GM12878 (cell line): Measurements from ENCODE around the gene EPHA10.

Experiments
- ATF3 ChIP-seq: IDR thresholded peaks from 2 replicates; pipeline ENCODE4 v1.6.1; 2011; ENCODE audit warnings: low read depth, mild to moderate bottlenecking, low read length, moderate library complexity, borderline replicate concordance; ENCODE audit errors: extremely low read depth
- CBX5 ChIP-seq: sonication (generic); IDR thresholded peaks from 2 replicates; pipeline ENCODE4 v1.6.1; 2016; ENCODE audit warnings: low read depth, moderate library complexity, mild to moderate bottlenecking, inconsistent platforms
- CHD4 ChIP-seq: fragments of 200-600 bp; sonication (generic); IDR thresholded peaks from 2 replicates; pipeline ENCODE4 v1.6.1; 2016; ENCODE audit warnings: mild to moderate bottlenecking
- CTCF ChIP-seq, 3 experiments: IDR thresholded peaks in 2 of 3; conservative IDR thresholded peaks in 1 of 3; 2 replicates each; pipeline ENCODE4 v1.5.1; 2011; ENCODE audit warnings: low read depth in 3 of 3, low read length in 3 of 3, mild to moderate bottlenecking in 3 of 3, control low read depth in 2 of 3, moderate library complexity in 2 of 3, inconsistent platforms in 1 of 3, mixed read lengths in 1 of 3; ENCODE audit not compliant: control insufficient read depth in 2 of 3, insufficient read depth in 1 of 3; ENCODE audit errors: extremely low read depth in 1 of 3
- ETV6 ChIP-seq, 2 experiments: fragments of 450-650 bp in 1 of 2; IDR thresholded peaks in 1 of 2; conservative IDR thresholded peaks in 1 of 2; 2 replicates each; pipeline ENCODE4 v1.6.1; 2014; ENCODE audit warnings: antibody characterized with exemption in 1 of 2, borderline replicate concordance in 1 of 2, low read depth in 1 of 2, mild to moderate bottlenecking in 1 of 2, moderate library complexity in 1 of 2
- EZH2 ChIP-seq: IDR thresholded peaks from 2 replicates; pipeline ENCODE4 v1.6.1; 2012; ENCODE audit warnings: low read depth, mild to moderate bottlenecking, control low read depth, inconsistent platforms, low read length, borderline replicate concordance; ENCODE audit not compliant: control insufficient read depth
- HDAC6 ChIP-seq: fragments of 200-600 bp; sonication (generic); IDR thresholded peaks from one replicate; pipeline ENCODE4 v1.8.0; 2017; ENCODE audit warnings: antibody characterized with exemption; ENCODE audit not compliant: unreplicated experiment
- IRF4 ChIP-seq: IDR thresholded peaks from 2 replicates; pipeline ENCODE4 v1.6.1; 2011; ENCODE audit warnings: low read depth, low read length
- POLR2AphosphoS5 ChIP-seq: IDR thresholded peaks from 2 replicates; pipeline ENCODE4 v1.6.1; 2011; ENCODE audit warnings: mild to moderate bottlenecking, low read length, inconsistent platforms
- RFX5 ChIP-seq: IDR thresholded peaks from 2 replicates; pipeline ENCODE4 v1.6.1; 2011; ENCODE audit warnings: low read depth, low read length, improper control_type of control experiment
- ZBTB40 ChIP-seq: fragments of 450-650 bp; IDR thresholded peaks from 2 replicates; pipeline ENCODE4 v1.6.1; 2016; ENCODE audit warnings: mild to moderate bottlenecking, moderate library complexity, borderline replicate concordance
- ZNF274 ChIP-seq: IDR thresholded peaks from one replicate; pipeline ENCODE4 v1.8.0; 2011; ENCODE audit not compliant: insufficient read length, insufficient read depth

GRCh38 chr1:37703061-37703460, 61.9 kb downstream of the EPHA10 start:
- TF ChIP-seq CTCF (IDR thresholded peaks at IDR 0.05 in 2 of 3, conservative IDR thresholded peaks at IDR 0.05 in 1 of 3; ENCODE audit: control insufficient read depth in 2 of 3, extremely low read depth in 1 of 3, insufficient read depth in 1 of 3, low read depth in 3 of 3, low read length in 3 of 3) = no peak
- no peak for TF ChIP-seq ZNF274
- TF ChIP-seq ATF3 = no peak
- TF ChIP-seq CHD4 = no peak
- no peak for TF ChIP-seq ETV6 (conservative IDR thresholded peaks at IDR 0.05 in 1 of 2, IDR thresholded peaks at IDR 0.05 in 1 of 2; ENCODE audit: borderline replicate concordance in 1 of 2, low read depth in 1 of 2)
- no peak for TF ChIP-seq HDAC6
- TF ChIP-seq POLR2AphosphoS5 = no peak
- TF ChIP-seq CBX5 = no peak
- no peak for TF ChIP-seq ZBTB40
- no peak for TF ChIP-seq IRF4
- TF ChIP-seq EZH2 = no peak
- TF ChIP-seq RFX5 = no peak
